ENCODE results near the gene LRSAM1.

The LRSAM1 gene

GRCh38 chr9:127543973-127544533, 92.7 kb downstream of the LRSAM1 start:
- H3K27ac ChIP-seq, result no peak overlapping the region
- no peaks in the 10 kb centered on the region for H3K27me3 ChIP-seq (ENCODE audit: insufficient read depth, low read depth)
- TF ChIP-seq, protein P1, sequence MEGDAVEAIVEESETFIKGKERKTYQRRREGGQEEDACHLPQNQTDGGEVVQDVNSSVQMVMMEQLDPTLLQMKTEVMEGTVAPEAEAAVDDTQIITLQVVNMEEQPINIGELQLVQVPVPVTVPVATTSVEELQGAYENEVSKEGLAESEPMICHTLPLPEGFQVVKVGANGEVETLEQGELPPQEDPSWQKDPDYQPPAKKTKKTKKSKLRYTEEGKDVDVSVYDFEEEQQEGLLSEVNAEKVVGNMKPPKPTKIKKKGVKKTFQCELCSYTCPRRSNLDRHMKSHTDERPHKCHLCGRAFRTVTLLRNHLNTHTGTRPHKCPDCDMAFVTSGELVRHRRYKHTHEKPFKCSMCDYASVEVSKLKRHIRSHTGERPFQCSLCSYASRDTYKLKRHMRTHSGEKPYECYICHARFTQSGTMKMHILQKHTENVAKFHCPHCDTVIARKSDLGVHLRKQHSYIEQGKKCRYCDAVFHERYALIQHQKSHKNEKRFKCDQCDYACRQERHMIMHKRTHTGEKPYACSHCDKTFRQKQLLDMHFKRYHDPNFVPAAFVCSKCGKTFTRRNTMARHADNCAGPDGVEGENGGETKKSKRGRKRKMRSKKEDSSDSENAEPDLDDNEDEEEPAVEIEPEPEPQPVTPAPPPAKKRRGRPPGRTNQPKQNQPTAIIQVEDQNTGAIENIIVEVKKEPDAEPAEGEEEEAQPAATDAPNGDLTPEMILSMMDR (conservative IDR thresholded peaks at IDR 0.05; ENCODE audit: low read depth, low read length), result no peak
- H3K4me2 ChIP-seq, result no peak overlapping the region
- H3K79me2 ChIP-seq (ENCODE audit: insufficient read depth, low read depth), result no peaks in the 10 kb centered on the region
- H4K20me1 ChIP-seq (ENCODE audit: insufficient read depth), result no peaks in the 10 kb centered on the region
- H2AFZ ChIP-seq (ENCODE audit: low read depth), result no peak overlapping the region
- no peak overlapping the region for H3K9ac ChIP-seq
- H3K4me1 ChIP-seq (ENCODE audit: low read depth, poor library complexity, severe bottlenecking), result no peaks in the 10 kb centered on the region
- H3K36me3 ChIP-seq (ENCODE audit: insufficient read depth), result no peaks in the 10 kb centered on the region
- no peak overlapping the region for H3K4me3 ChIP-seq (IDR thresholded peaks at IDR 0.05; ENCODE audit: insufficient read depth, low read depth, low read length)

DNA sequence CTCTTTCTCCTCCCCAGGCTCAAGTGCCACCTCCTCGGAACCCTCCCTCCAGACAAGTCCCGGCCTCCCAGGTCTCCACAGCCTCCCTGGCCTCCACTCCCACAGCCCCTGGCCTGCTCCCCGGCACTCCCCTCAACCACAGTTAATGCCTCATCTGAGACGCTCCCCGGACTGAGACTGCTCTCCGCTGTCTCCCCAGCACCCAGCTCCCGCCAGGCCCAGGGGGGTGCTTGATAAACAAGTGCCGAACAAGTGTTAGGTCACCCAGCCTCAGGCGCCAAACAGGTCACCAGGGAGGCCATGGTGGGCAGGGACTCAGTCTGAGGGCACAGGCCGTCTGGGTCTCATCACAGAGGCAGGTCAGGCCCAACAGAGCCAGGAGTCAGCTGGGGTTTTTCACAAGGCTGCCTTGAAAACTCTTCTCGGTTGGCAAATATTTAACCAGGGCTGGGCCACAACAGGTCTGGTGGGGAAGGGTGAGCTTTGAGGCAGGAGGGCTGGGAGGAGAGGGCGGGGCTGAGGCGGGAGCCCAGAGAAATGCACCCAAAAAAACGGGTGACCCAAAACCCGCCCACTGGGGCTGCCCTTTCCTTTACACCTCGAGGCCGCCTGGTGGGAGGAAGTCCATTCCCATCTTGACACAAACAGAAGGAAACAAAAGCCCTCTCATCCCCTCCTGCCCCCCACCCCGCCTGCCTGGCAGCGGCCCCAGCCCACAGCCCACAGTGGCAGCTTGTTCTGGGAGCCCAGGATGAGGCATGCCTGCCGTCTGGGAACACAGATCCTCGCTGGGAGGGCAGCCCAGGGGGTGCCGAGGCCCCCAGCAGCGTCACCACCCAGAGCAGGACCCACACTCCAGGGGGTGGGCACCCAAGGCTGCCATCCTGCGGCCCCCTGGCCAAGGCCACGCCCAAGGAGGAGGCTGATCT, 94.2 kb downstream of the LRSAM1 start:
- Histone ChIP-seq H3K36me3 (ENCODE audit: insufficient read depth) (no peaks in the 10 kb centered on the region), H3K27ac (no peak overlapping the region), H3K79me2 (ENCODE audit: insufficient read depth, low read depth) (no peaks in the 10 kb centered on the region), H3K4me2 (no peak overlapping the region), H3K4me3 (IDR thresholded peaks at IDR 0.05; ENCODE audit: insufficient read depth, low read depth, low read length) (no peak overlapping the region), H4K20me1 (ENCODE audit: insufficient read depth) (no peaks in the 10 kb centered on the region), H2AFZ (ENCODE audit: low read depth) (no peak overlapping the region), H3K27me3 (ENCODE audit: insufficient read depth, low read depth) (no peaks in the 10 kb centered on the region), H3K9ac (no peak overlapping the region), H3K4me1 (ENCODE audit: low read depth, poor library complexity, severe bottlenecking) (no peaks in the 10 kb centered on the region)
- TF ChIP-seq, protein P1 (conservative IDR thresholded peaks at IDR 0.05; ENCODE audit: low read depth, low read length), result no peak

GRCh38 chr9:127546125-127546832, 95.0 kb downstream of the LRSAM1 start:
- no peaks in the 10 kb centered on the region for H3K79me2 ChIP-seq (ENCODE audit: insufficient read depth, low read depth)
- no peaks in the 10 kb centered on the region for H3K36me3 ChIP-seq (ENCODE audit: insufficient read depth)
- H4K20me1 ChIP-seq (ENCODE audit: insufficient read depth), result no peaks in the 10 kb centered on the region
- no peak overlapping the region for H3K4me2 ChIP-seq
- no peak overlapping the region for H3K9ac ChIP-seq
- TF ChIP-seq, protein P1 (conservative IDR thresholded peaks at IDR 0.05; ENCODE audit: low read depth, low read length), result no peak
- no peaks in the 10 kb centered on the region for H3K27me3 ChIP-seq (ENCODE audit: insufficient read depth, low read depth)
- H2AFZ ChIP-seq (ENCODE audit: low read depth), result no peak overlapping the region
- no peak overlapping the region for H3K4me3 ChIP-seq (IDR thresholded peaks at IDR 0.05; ENCODE audit: insufficient read depth, low read depth, low read length)
- no peak overlapping the region for H3K27ac ChIP-seq
- H3K4me1 ChIP-seq (ENCODE audit: low read depth, poor library complexity, severe bottlenecking), result no peaks in the 10 kb centered on the region

GRCh38 chr9:127548352-127548881, 97.1 kb downstream of the LRSAM1 start:
- Histone ChIP-seq H3K9ac (no peak overlapping the region), H3K4me2 (no peak overlapping the region), H4K20me1 (ENCODE audit: insufficient read depth) (no peaks in the 10 kb centered on the region), H3K27ac (no peak overlapping the region), H3K27me3 (ENCODE audit: insufficient read depth, low read depth) (no peaks in the 10 kb centered on the region), H3K79me2 (ENCODE audit: insufficient read depth, low read depth) (no peaks in the 10 kb centered on the region), H2AFZ (ENCODE audit: low read depth) (no peak overlapping the region), H3K36me3 (ENCODE audit: insufficient read depth) (no peaks in the 10 kb centered on the region), H3K4me3 (IDR thresholded peaks at IDR 0.05; ENCODE audit: insufficient read depth, low read depth, low read length) (no peak overlapping the region), H3K4me1 (ENCODE audit: low read depth, poor library complexity, severe bottlenecking) (no peaks in the 10 kb centered on the region)
- TF ChIP-seq, protein P1 (conservative IDR thresholded peaks at IDR 0.05; ENCODE audit: low read depth, low read length), result no peak
